ENCODE measurements around the gene ZNF584.
"Not testable (repeated sequence)": the region's sequence is repeated elsewhere in the genome, so short reads cannot be mapped to it uniquely, and the experiment has no call there.

ZNF584 gene

GRCh38 chr19:58386576-58387337 is 21.7 kb upstream of the ZNF584 start, which contains the start of gene RPS5:
RPS5 (plus strand) TSS chr19:58387269; CDS start chr19:58388138, 869 bp downstream.
- DNase-seq: peak; percentile 98

- DNase-seq: no peak
These were observed 20.9 kb upstream of the ZNF584 start for GRCh38 chr19:58387338-58388174.

DNA sequence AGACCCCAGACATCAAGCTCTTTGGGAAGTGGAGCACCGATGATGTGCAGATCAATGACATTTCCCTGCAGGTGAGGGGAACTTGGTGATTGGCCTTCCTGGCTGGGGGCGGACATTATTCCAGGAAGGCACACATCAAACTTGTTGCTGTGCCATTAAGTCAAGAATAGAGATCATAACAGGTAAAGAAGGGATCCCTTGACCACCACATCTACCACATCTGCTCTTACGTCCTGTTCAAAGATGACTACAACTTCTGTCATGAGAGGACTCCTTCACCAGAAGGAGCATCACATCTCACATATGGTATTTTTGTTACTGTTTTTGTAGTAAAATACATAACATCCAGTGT is 20.3 kb upstream of the ZNF584 start:
- no peak for DNase-seq

DNA sequence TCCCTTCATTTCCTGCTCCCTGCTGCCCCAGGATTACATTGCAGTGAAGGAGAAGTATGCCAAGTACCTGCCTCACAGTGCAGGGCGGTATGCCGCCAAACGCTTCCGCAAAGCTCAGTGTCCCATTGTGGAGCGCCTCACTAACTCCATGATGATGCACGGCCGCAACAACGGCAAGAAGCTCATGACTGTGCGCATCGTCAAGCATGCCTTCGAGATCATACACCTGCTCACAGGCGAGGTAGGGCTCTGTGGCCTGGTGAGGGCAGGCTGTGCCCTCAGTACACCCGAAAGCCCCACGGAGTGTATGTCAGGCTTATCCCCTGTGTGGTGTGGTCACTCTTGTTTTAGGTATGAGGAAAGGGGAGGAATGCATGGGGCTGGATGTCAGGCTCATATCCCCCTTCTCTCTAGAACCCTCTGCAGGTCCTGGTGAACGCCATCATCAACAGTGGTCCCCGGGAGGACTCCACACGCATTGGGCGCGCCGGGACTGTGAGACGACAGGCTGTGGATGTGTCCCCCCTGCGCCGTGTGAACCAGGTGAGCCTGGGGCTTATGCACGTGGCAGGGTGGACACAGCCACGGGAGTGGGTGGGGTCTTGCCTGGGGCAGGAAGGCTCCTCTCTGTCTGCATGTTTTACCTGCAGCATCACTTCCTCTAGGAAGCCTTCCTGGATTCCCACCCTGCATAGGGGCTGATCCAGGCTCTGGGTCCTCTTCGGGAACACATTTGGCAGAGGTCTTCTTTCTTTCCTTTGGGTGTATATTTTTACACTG is 15.3 kb upstream of the ZNF584 start:
- DNase-seq: no peak

GRCh38 chr19:58393725-58394033 is 14.8 kb upstream of the ZNF584 start:
- DNase-seq: no peak

- DNase-seq: no peak
These were observed 13.6 kb upstream of the ZNF584 start for GRCh38 chr19:58394821-58395219.

- no peak for DNase-seq
These were observed 13.1 kb upstream of the ZNF584 start, which contains the start of gene RNF225 for GRCh38 chr19:58395220-58395978. RNF225 (plus strand) TSS chr19:58395656; CDS start chr19:58396090, 434 bp downstream.

GRCh38 chr19:58395979-58396627 is 12.3 kb upstream of the ZNF584 start:
- no peak for DNase-seq

DNA sequence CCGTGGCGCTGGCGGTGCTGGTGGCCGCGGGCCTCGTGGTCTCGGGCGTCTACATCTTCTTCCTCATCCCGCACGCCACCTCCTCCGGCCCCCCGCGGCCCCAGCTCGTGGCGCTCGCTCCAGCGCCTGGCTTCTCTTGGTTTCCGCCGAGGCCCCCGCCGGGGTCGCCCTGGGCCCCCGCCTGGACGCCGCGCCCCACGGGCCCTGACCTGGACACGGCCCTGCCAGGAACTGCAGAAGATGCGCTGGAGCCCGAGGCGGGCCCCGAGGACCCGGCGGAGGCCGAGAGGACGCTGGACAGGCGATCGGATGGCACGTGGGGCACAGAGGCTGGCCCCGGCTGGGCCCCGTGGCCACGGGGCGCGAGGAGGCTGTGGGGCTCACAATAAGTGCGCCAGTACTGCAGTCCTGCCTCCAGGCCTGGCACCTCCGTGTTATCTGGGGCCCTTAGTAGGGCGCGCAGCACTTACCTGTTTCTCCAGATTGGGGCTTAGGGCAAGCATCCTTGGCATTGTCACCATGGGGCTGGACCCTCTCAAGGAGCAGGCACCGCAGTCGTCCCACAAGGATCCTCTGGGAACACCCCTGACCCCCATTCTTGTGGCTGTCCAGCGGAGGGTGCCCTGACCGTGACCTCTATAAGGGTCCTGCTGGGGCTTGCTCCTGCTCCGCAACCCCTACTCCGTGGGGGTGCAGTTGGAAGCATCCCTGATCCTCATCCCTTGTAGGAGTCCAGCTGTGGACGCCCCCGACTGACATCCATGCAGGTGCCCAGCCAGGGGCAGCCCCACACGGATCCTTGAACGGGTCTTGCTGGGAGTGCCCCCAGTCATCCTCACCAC is 11.5 kb upstream of the ZNF584 start:
- no peak for DNase-seq

DNA sequence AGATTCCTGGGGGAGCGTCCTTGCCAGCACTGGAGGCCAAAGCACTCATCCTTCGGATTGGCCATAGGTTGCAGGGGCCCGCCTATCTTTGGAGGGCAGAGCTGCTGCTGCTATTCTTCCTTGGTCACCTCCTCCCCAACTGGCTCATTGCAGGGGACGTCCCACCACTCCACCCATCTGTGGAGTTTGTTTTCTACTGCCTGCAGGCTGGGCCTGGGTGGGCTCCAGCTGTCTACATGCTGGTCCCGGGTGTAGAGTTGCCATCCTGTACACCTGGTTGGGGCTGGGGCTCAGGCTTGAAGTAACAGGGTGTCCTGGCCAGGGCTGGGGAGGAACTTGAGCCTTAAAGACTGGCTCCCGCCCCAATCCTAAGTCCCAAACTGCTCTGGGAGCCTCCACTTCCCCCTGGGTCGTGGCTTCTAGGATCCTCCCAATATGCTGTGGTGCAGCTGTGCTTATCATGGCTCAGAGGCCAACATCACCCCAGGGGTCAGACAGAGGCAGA is 10.9 kb upstream of the ZNF584 start:
- no peak for DNase-seq

GRCh38 chr19:58398087-58398486 is 10.4 kb upstream of the ZNF584 start:
- no peak for DNase-seq

GRCh38 chr19:58398545-58398944 is 9.9 kb upstream of the ZNF584 start:
- DNase-seq: no peak

- DNase-seq: no peak
These were observed 8.5 kb upstream of the ZNF584 start for GRCh38 chr19:58399903-58400302.

- peak; percentile 62 to 76 for DNase-seq
These were observed 8.0 kb upstream of the ZNF584 start for GRCh38 chr19:58400316-58400915.

- DNase-seq: peak; percentile 99
These were observed 7.3 kb upstream of the ZNF584 start for GRCh38 chr19:58400916-58401839.

GRCh38 chr19:58401840-58402421 is 6.5 kb upstream of the ZNF584 start:
- DNase-seq: no peak

DNA sequence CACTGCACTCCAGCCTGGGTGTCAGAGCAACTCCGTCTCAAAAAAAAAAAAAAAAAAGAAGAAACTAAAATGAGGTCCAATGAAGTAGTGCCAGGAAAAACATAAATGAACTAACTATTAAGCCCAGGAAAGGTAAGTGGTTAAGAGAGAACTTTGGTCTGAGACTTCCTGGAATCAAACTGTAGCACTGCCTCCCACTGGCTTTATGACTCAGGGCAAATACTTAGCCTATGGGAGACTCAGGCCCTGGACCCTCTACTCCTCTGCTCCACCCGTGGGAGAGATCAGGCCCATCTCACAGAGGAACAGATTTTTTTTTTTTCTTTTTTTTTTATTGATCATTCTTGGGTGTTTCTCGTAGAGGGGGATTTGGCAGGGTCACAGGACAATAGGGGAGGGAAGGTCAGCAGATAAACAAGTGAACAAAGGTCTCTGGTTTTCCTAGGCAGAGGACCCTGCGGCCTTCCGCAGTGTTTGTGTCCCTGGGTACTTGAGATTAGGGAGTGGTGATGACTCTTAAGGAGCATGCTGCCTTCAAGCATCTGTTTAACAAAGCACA is 4.5 kb upstream of the ZNF584 start:
- not testable (repeated sequence) for DNase-seq

GRCh38 chr19:58406818-58407657 is 1.4 kb upstream of the ZNF584 start:
- no peak for DNase-seq
